ENCODE data around the gene PPFIA4. TPM values are rescaled to one million over a fixed set of nuclear protein-coding genes. Genes with fewer than 3 reads are reported as not detected.

Gene PPFIA4
- total RNA-seq, 1 donor from 2014 or later: 122 TPM

GRCh38 chr1:203081465-203082230 lies 55.4 kb downstream of the PPFIA4 start:
- DNase-seq (ENCODE audit: low read depth): peak; percentile 58

GRCh38 chr1:203082231-203082505 lies 55.9 kb downstream of the PPFIA4 start:
- DNase-seq (ENCODE audit: low read depth): no peak

- peak; percentile 54 for DNase-seq (ENCODE audit: low read depth)
Measured at GRCh38 chr1:203082571-203083462, 56.5 kb downstream of the PPFIA4 start.

GRCh38 chr1:203083463-203083921 lies 57.2 kb downstream of the PPFIA4 start:
- peak; percentile 32 for DNase-seq (ENCODE audit: low read depth)

- peak; percentile 79 for DNase-seq (ENCODE audit: low read depth)
Measured at GRCh38 chr1:203084588-203085527, 58.6 kb downstream of the PPFIA4 start.

- peak; percentile 95 for DNase-seq (ENCODE audit: low read depth)
Measured at GRCh38 chr1:203085528-203086406, 59.5 kb downstream of the PPFIA4 start, which contains the start of gene MYOG. Gene MYOG, minus strand, starts transcription at chr1:203086012. Its CDS starts 51 bp downstream, at chr1:203085961.

GRCh38 chr1:203086992-203087763 lies 60.9 kb downstream of the PPFIA4 start:
- DNase-seq (ENCODE audit: low read depth): peak; percentile 12

- DNase-seq (ENCODE audit: low read depth): no peak
Measured at GRCh38 chr1:203088441-203088840, 62.1 kb downstream of the PPFIA4 start.

GRCh38 chr1:203089001-203089650 lies 62.8 kb downstream of the PPFIA4 start:
- no peak for DNase-seq (ENCODE audit: low read depth)

- DNase-seq (ENCODE audit: low read depth): peak; percentile 86
Measured at GRCh38 chr1:203089651-203090045, 63.4 kb downstream of the PPFIA4 start.

- DNase-seq (ENCODE audit: low read depth): peak; percentile 94
Measured at GRCh38 chr1:203090421-203091198, 64.3 kb downstream of the PPFIA4 start.

- DNase-seq (ENCODE audit: low read depth): no peak
Measured at GRCh38 chr1:203091199-203091477, 64.8 kb downstream of the PPFIA4 start.

GRCh38 chr1:203091761-203092330 lies 65.6 kb downstream of the PPFIA4 start:
- DNase-seq (ENCODE audit: low read depth): peak; percentile 92

GRCh38 chr1:203093754-203094410 lies 67.6 kb downstream of the PPFIA4 start:
- DNase-seq (ENCODE audit: low read depth): no peak

GRCh38 chr1:203095061-203095690 lies 68.9 kb downstream of the PPFIA4 start:
- DNase-seq (ENCODE audit: low read depth): no peak

GRCh38 chr1:203096566-203096965 lies 70.3 kb downstream of the PPFIA4 start:
- DNase-seq (ENCODE audit: low read depth): no peak

GRCh38 chr1:203097001-203097400 lies 70.7 kb downstream of the PPFIA4 start:
- DNase-seq (ENCODE audit: low read depth): no peak

Data from myocyte (in vitro differentiated cells).